Endothelial cell of umbilical vein (primary cell): ENCODE data around the gene KLHDC1. TPM values are rescaled to one million over a fixed set of nuclear protein-coding genes. Genes with fewer than 3 reads are reported as not detected.

Experiments used
- BruUV-seq: library from RNA; stranded (reverse); fragments of 400-500 nt; replicated peaks from 2 replicates; lab custom pipeline; 2021; lab: Mats Ljungman, UMichigan
- CTCF ChIA-PET: fragments of 300-600, 350-600 bp; sonication (Branson Sonifier 250); formaldehyde crosslinking; loops from one replicate; lab custom pipeline; 2021; ENCODE audit warnings: antibody characterized with exemption, inconsistent platforms; lab: Charles Lee
- POLR2A ChIA-PET: fragments of 300-600, 350-600 bp; sonication (Branson Sonifier 250); formaldehyde crosslinking; loops from one replicate; lab custom pipeline; 2021; ENCODE audit warnings: antibody characterized with exemption, inconsistent platforms; lab: Charles Lee
- DNase-seq: peaks from one replicate; pipeline ENCODE4 v3.0.0-alpha.2; 2011; ENCODE audit warnings: low read depth, low spot score
- FAIRE-seq: peaks from 2 replicates; lab custom pipeline; 2011; peaks lifted over from hg19 to GRCh38; lab: Jason Lieb, UNC
- H2AFZ ChIP-seq: 2 replicates; pipeline ENCODE4 v1.6.0; 2012; ENCODE audit warnings: low read depth, low read length, control low read depth, inconsistent platforms
- H3K27ac ChIP-seq: 2 replicates; pipeline ENCODE4 v1.5.1; 2011; ENCODE audit warnings: low read depth, mild to moderate bottlenecking, control low read depth, low read length, moderate library complexity; ENCODE audit not compliant: insufficient read depth
- H3K27me3 ChIP-seq, 2 experiments: 2 replicates each; pipeline versions ENCODE4 v1.6.0 to v1.6.1; 2011; ENCODE audit warnings: low read length in 2 of 2, mixed read lengths in 1 of 2; ENCODE audit not compliant: control insufficient read depth in 2 of 2, insufficient read depth in 2 of 2
- H3K36me3 ChIP-seq, 2 experiments: 2 replicates in 1 of 2; 3 replicates in 1 of 2; pipeline ENCODE4 v1.5.1; 2011; ENCODE audit warnings: low read length in 2 of 2, mild to moderate bottlenecking in 1 of 2, moderate library complexity in 1 of 2; ENCODE audit not compliant: control insufficient read depth in 2 of 2, insufficient read depth in 2 of 2; ENCODE audit errors: extremely low read depth in 1 of 2
- H3K4me1 ChIP-seq: 3 replicates; pipeline ENCODE4 v1.5.1; 2011; ENCODE audit warnings: mild to moderate bottlenecking, low read length; ENCODE audit not compliant: control insufficient read depth, insufficient read depth; ENCODE audit errors: extremely low read depth
- H3K4me2 ChIP-seq: 2 replicates; pipeline ENCODE4 v1.6.1; 2011; ENCODE audit warnings: low read length, control low read depth, mixed read lengths; ENCODE audit not compliant: insufficient read depth
- H3K4me3 ChIP-seq, 3 experiments: fragments of 200-600 bp in 1 of 3; sonication (generic), shearing (Covaris generic) in 1 of 3; replicated peaks in 1 of 3; 2 replicates each; pipeline ENCODE4 v1.5.1; 2011 to 2016; ENCODE audit warnings: control low read depth in 3 of 3, low read length in 3 of 3, mild to moderate bottlenecking in 2 of 3, inconsistent platforms in 1 of 3, low read depth in 1 of 3, moderate library complexity in 1 of 3; ENCODE audit not compliant: insufficient read depth in 1 of 3
- H3K79me2 ChIP-seq: 2 replicates; pipeline ENCODE4 v1.6.0; 2012; ENCODE audit warnings: low read length, inconsistent platforms; ENCODE audit not compliant: control insufficient read depth, insufficient read depth
- H3K9ac ChIP-seq: replicated peaks from 2 replicates; pipeline ENCODE3; 2011; ENCODE audit warnings: low read length, control low read depth; ENCODE audit not compliant: insufficient read depth; ENCODE audit errors: extremely low read depth
- H3K9me1 ChIP-seq: replicated peaks from 3 replicates; pipeline ENCODE4 v1.6.0; 2011; ENCODE audit warnings: mild to moderate bottlenecking, low read length; ENCODE audit not compliant: control insufficient read depth, insufficient read depth; ENCODE audit errors: extremely low read depth
- H3K9me3 ChIP-seq: replicated peaks from 2 replicates; pipeline ENCODE4 v1.5.1; 2012; ENCODE audit warnings: low read length, inconsistent platforms; ENCODE audit not compliant: control insufficient read depth, insufficient read depth
- H4K20me1 ChIP-seq: replicated peaks from 2 replicates; pipeline ENCODE3; 2011; ENCODE audit warnings: mild to moderate bottlenecking, low read length; ENCODE audit not compliant: control insufficient read depth, insufficient read depth; ENCODE audit errors: extremely low read depth
- EZH2 ChIP-seq: IDR thresholded peaks from 2 replicates; pipeline ENCODE4 v1.6.1; 2012; ENCODE audit warnings: borderline replicate concordance, low read depth, mild to moderate bottlenecking, moderate library complexity, low read length, inconsistent platforms; ENCODE audit not compliant: severe bottlenecking
- FOS ChIP-seq: IDR thresholded peaks from 2 replicates; pipeline ENCODE4 v1.6.1; 2011; ENCODE audit warnings: mild to moderate bottlenecking, low read length, moderate library complexity, borderline replicate concordance; ENCODE audit not compliant: insufficient read depth
- GATA2 ChIP-seq: IDR thresholded peaks from 2 replicates; pipeline ENCODE4 v1.7.0; 2011; ENCODE audit warnings: low read depth, mild to moderate bottlenecking, moderate library complexity, mixed read lengths, low read length; ENCODE audit not compliant: insufficient read length, insufficient read depth
- JUN ChIP-seq: IDR thresholded peaks from 2 replicates; pipeline ENCODE4 v1.6.1; 2011; ENCODE audit warnings: borderline replicate concordance, low read depth; ENCODE audit not compliant: insufficient read length, insufficient read depth
- MYC ChIP-seq: IDR thresholded peaks from one replicate; pipeline ENCODE4 v1.6.1; 2011; ENCODE audit warnings: mild to moderate bottlenecking, low read depth, low read length
- POLR2A ChIP-seq: IDR thresholded peaks from 2 replicates; pipeline ENCODE4 v1.6.1; 2012; ENCODE audit warnings: low read depth, mild to moderate bottlenecking, control low read depth, low read length
- POLR2AphosphoS5 ChIP-seq: IDR thresholded peaks from 2 replicates; pipeline ENCODE4 v1.6.1; 2012; ENCODE audit warnings: low read depth, mild to moderate bottlenecking, control low read depth, low read length, moderate library complexity; ENCODE audit not compliant: insufficient read depth
- dilution Hi-C: fragments of 300-500 bp; cut with MboI; formaldehyde crosslinking; loops from one replicate; pipeline ENCODE4 v1.15.0; 2019; ENCODE audit warnings: low sequenced_read_pairs; ENCODE audit not compliant: extremely low pct_ligation_motif_present
- intact Hi-C: fragments of 100-400 bp; cut with micrococcal nuclease; formaldehyde crosslinking; loops from one replicate; pipeline ENCODE4 v1.10.0; 2022
- polyA plus RNA-seq, 4 experiments: library from polyadenylated mRNA; depleted of rRNA in 3 of 4; stranded (reverse) in 3 of 4; unstranded in 1 of 4; fragments of >200 nt; gene quantifications; 2 replicates each; pipeline versions ENCODE4 v1.2.1 to v1.2.3, GENCODE V29; 2011 to 2012; ENCODE audit warnings: missing spikeins in 1 of 4
- total RNA-seq: library from RNA; stranded (reverse); gene quantifications from 2 replicates; pipeline ENCODE4 v1.2.3, GENCODE V29; 2021
- TF ChIP-seq, protein P1 (sequence below), 2 donors: IDR thresholded peaks; 1 replicate in 1 of 2; 2 replicates in 1 of 2; pipeline ENCODE4 v1.5.1; 2011; ENCODE audit warnings: low read length in 2 of 2, mild to moderate bottlenecking in 2 of 2, moderate library complexity in 2 of 2, control low read depth in 1 of 2, inconsistent platforms in 1 of 2, low read depth in 1 of 2; ENCODE audit not compliant: insufficient read depth in 1 of 2; ENCODE audit errors: extremely low read depth in 1 of 2
- TF ChIP-seq, protein P2 (sequence below): IDR thresholded peaks from 2 replicates; pipeline ENCODE4 v1.6.1; 2011; ENCODE audit not compliant: insufficient read depth, insufficient read length

The KLHDC1 gene
- total and polyA plus RNA-seq, 2 donors (not counting 3 experiments of a cell fraction or from before 2014, with no cell fraction given) = 0.77 to 1.2 TPM

DNA sequence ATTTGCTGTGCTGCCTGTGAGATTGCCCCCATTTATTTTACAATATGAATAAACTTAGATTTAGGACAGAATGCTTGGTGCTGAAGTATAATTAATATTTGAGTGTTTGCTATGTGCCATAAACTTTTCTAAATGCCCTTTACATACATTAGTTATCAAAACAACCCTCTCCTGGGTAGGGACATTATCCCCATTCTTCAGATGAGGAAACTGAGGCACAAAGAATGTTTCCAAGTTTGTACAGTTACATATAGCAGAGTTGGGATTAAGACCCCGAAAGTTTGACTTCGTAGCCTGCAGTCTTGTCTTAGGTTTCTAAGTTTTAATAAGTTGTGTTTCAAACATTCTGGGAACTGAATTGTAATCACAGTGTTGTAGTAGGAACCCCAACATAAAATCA is 93.4 kb downstream of the KLHDC1 start:
- BruUV-seq = no TSS peak
- ChIA-PET POLR2A (no interaction called here), CTCF (no interaction called here)
- no peak overlapping the region for H3K27ac ChIP-seq
- TF ChIP-seq JUN (no peak), POLR2A (no peak), GATA2 (no peak)
- H3K27me3 ChIP-seq = no peaks in the 10 kb centered on the region
- FAIRE-seq = no peak
- H3K36me3 ChIP-seq = peaks cover 20 to 49% of the 10 kb centered on the region in 2 experiments
- H3K4me1 ChIP-seq = no peaks in the 10 kb centered on the region
- no peaks in the 10 kb centered on the region for H3K79me2 ChIP-seq
- H3K9me1 ChIP-seq = no peaks in the 10 kb centered on the region
- no peak overlapping the region for H3K9ac ChIP-seq
- H2AFZ ChIP-seq = no peak overlapping the region
- H3K9me3 ChIP-seq = no peaks in the 10 kb centered on the region
- no peaks in the 10 kb centered on the region for H4K20me1 ChIP-seq
- intact Hi-C loops = loop anchor here (10.0 kb wide), 1 partner anchor 48 kb away; no protein-coding TSS in a partner anchor
- no peak overlapping the region for H3K4me2 ChIP-seq
- no peak overlapping the region for H3K4me3 ChIP-seq
- dilution Hi-C loops = no loop called here
- no peak for DNase-seq

DNA sequence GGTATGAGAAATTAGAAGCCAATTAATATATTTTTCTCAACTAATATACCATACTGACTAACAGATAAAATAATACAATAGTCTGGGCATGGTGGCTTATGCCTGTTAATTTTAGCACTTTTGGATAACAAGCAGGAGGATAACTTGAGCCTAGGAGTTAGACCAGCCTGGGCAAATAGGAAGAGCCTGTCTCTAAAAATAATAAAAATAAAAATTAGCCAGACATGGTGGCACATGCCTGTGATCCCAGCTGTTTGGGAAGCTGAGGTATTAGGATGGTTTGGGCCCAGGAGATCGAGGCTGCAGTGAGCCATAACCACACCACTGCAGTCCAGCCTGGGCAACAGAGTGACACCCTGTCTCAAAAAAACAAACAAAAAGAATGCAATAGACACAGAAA is 99.7 kb downstream of the KLHDC1 start:
- no peak overlapping the region for H3K27ac ChIP-seq
- no peaks in the 10 kb centered on the region for H3K9me1 ChIP-seq
- ChIA-PET CTCF (no interaction called here), POLR2A (no interaction called here)
- no peaks in the 10 kb centered on the region for H3K4me1 ChIP-seq
- H2AFZ ChIP-seq = no peak overlapping the region
- H3K27me3 ChIP-seq = no peaks in the 10 kb centered on the region
- H3K36me3 ChIP-seq = peaks cover 10 to 28% of the 10 kb centered on the region in 2 experiments
- H3K4me3 ChIP-seq = no peak overlapping the region
- H4K20me1 ChIP-seq = no peaks in the 10 kb centered on the region
- BruUV-seq = no TSS peak
- dilution Hi-C loops = no loop called here
- intact Hi-C loops = no loop called here
- H3K79me2 ChIP-seq = no peaks in the 10 kb centered on the region
- no peak overlapping the region for H3K4me2 ChIP-seq
- TF ChIP-seq FOS (no peak), GATA2 (no peak), POLR2A (no peak), POLR2AphosphoS5 (no peak), JUN (no peak), MYC (no peak), EZH2 (no peak)
- TF ChIP-seq, protein P1, sequence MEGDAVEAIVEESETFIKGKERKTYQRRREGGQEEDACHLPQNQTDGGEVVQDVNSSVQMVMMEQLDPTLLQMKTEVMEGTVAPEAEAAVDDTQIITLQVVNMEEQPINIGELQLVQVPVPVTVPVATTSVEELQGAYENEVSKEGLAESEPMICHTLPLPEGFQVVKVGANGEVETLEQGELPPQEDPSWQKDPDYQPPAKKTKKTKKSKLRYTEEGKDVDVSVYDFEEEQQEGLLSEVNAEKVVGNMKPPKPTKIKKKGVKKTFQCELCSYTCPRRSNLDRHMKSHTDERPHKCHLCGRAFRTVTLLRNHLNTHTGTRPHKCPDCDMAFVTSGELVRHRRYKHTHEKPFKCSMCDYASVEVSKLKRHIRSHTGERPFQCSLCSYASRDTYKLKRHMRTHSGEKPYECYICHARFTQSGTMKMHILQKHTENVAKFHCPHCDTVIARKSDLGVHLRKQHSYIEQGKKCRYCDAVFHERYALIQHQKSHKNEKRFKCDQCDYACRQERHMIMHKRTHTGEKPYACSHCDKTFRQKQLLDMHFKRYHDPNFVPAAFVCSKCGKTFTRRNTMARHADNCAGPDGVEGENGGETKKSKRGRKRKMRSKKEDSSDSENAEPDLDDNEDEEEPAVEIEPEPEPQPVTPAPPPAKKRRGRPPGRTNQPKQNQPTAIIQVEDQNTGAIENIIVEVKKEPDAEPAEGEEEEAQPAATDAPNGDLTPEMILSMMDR (IDR thresholded peaks at IDR 0.05; ENCODE audit: extremely low read depth in 1 of 2, insufficient read depth in 1 of 2, low read depth in 1 of 2, low read length in 2 of 2) = no peak
- TF ChIP-seq, protein P2, sequence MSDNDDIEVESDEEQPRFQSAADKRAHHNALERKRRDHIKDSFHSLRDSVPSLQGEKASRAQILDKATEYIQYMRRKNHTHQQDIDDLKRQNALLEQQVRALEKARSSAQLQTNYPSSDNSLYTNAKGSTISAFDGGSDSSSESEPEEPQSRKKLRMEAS = no peak
- DNase-seq = no peak
- no peaks in the 10 kb centered on the region for H3K9me3 ChIP-seq
- no peak overlapping the region for H3K9ac ChIP-seq
- no peak for FAIRE-seq
